ENCODE measurements around the gene ATP6V0A4.

The ATP6V0A4 gene

DNA sequence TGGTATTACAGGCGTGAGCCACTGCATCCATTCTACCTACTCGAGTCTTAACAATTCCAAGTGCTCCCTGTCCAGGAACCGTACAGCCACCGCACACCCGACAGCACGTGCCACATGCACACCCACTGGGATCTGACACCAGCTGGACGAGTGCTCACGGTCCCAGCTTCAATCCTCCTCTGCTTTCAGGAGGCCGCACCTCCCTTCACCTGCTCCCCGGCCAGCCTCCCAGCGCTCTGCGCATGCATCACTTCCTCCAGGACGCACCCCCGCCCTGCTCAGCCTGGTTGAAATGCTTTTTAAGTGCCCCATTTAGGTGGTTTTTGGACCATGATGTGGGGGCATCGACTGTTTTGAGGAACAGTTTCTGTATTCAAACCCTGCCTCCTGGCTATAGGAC is 47.5 kb downstream of the ATP6V0A4 start:
- no peak overlapping the region for H3K27ac ChIP-seq
- TF ChIP-seq, protein P1, sequence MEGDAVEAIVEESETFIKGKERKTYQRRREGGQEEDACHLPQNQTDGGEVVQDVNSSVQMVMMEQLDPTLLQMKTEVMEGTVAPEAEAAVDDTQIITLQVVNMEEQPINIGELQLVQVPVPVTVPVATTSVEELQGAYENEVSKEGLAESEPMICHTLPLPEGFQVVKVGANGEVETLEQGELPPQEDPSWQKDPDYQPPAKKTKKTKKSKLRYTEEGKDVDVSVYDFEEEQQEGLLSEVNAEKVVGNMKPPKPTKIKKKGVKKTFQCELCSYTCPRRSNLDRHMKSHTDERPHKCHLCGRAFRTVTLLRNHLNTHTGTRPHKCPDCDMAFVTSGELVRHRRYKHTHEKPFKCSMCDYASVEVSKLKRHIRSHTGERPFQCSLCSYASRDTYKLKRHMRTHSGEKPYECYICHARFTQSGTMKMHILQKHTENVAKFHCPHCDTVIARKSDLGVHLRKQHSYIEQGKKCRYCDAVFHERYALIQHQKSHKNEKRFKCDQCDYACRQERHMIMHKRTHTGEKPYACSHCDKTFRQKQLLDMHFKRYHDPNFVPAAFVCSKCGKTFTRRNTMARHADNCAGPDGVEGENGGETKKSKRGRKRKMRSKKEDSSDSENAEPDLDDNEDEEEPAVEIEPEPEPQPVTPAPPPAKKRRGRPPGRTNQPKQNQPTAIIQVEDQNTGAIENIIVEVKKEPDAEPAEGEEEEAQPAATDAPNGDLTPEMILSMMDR (conservative IDR thresholded peaks at IDR 0.05) = no peak

DNA sequence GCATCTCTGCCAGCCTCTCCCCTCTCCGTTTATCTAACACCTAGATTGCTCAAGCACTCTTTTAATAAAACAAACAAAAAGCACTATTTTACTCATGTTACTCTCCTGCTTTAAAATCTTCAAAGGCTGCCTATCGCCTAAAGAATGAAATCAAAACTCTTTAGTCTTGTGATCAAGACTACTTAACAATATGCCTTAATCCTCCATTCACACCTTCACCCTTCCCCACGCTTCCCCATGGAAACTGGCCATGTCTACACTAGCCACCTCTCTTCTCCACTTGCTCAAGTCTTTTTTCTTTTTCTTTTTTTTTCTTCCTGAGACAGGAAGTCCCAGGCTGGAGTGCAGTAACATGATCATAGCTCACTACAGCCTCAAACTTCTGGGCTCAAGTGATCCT is 48.0 kb downstream of the ATP6V0A4 start:
- TF ChIP-seq, protein P1 (conservative IDR thresholded peaks at IDR 0.05) = no peak
- H3K27ac ChIP-seq = no peak overlapping the region

DNA sequence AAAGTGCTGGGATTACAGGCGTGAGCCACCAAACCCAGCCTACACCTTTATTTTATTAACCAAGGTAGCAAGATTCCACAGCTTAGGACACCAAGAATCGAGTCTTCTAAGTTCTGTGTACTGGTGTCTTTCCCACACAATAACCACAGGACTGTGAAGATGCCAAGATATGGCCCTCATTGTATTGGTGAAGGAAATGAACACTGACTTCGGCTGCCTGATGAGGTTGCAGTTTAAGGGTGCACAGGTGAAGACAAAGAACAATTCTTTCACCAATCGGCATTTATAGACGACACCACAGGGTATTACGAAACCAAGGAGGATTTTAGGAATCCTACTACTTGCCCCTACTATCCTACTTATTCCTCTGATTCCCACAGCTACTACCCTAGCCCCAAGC is 49.3 kb downstream of the ATP6V0A4 start:
- H3K27ac ChIP-seq = no peak overlapping the region
- TF ChIP-seq, protein P1 (conservative IDR thresholded peaks at IDR 0.05) = no peak

DNA sequence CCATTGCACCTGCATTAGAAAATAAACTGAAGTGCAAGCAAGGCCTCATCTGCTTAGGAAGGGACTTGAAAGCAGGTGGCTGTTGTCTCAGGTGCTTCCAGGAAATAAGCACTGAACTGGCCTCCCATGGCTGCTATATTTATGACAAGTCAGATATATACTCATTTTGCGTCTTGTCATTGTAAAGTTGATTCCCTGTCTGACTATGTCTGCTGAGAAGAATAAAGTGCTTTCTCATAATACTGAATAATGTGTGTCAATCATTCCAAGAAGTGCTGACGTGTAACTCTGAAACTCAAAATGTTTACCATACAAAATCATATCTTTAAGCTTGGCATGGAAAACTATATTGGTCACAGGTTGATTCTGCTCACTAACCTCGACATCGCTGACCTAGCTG is 51.9 kb downstream of the ATP6V0A4 start:
- H3K27ac ChIP-seq = no peak overlapping the region
- TF ChIP-seq, protein P1 (conservative IDR thresholded peaks at IDR 0.05) = no peak

GRCh38 chr7:138745189-138745588 is 52.8 kb downstream of the ATP6V0A4 start:
- TF ChIP-seq, protein P1 (conservative IDR thresholded peaks at IDR 0.05) = no peak
- no peak overlapping the region for H3K27ac ChIP-seq

DNA sequence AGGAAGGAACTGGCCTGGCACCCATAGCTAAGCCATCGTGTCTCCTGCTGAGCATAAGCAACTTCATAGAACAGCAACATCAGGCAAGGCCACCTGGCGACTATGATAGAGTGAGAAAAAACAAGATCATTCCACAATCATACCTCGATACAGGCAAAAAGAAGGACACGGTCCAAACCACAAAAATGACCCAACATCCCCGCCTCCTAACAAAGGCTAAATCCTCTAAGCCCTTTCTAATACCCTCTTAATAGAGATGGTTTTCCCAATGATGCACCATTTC is 56.6 kb downstream of the ATP6V0A4 start:
- no peak overlapping the region for H3K27ac ChIP-seq
- TF ChIP-seq, protein P1 (conservative IDR thresholded peaks at IDR 0.05) = no peak

GRCh38 chr7:138739859-138740258 is 58.1 kb downstream of the ATP6V0A4 start:
- TF ChIP-seq, protein P1 (conservative IDR thresholded peaks at IDR 0.05) = no peak
- H3K27ac ChIP-seq = no peak overlapping the region
